VCaP (cell line): ENCODE measurements around the gene SMIM12.
A peak's percentile ranks its signal among the peaks of the same experiment; 100 is the strongest.
"Not testable (repeated sequence)": the region's sequence is repeated elsewhere in the genome, so short reads cannot be mapped to it uniquely, and the experiment has no call there.

Experiments
- H3K27ac ChIP-seq: fragments of 450-650 bp; 2 replicates; pipeline ENCODE4 v1.5.1; 2017
- TF ChIP-seq, protein P1 (sequence below): fragments of 450-650 bp; conservative IDR thresholded peaks from 2 replicates; pipeline ENCODE4 v1.5.1; 2017; ENCODE audit warnings: mild to moderate bottlenecking, moderate library complexity

SMIM12 gene

DNA sequence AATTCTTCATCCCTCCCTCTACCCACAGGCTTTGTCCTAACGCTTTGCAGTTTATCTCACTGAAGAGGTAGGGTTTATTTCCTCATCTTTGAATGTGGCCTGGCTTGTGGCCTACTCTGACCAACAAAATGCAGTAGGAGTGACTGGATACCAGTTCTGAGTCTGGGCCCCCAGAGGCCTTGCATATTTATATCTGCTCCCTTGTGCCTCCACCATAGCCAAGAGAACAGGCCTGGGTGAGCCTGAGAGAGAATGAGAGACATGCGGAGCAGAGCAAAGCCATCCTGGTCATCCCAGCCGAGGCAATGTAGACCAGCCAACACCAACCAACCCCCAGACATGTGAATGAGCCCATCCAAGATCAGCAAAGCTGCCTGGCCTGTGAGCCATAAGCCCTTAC, 30.3 kb downstream of the SMIM12 start:
- H3K27ac ChIP-seq: no peak overlapping the region
- TF ChIP-seq, protein P1, sequence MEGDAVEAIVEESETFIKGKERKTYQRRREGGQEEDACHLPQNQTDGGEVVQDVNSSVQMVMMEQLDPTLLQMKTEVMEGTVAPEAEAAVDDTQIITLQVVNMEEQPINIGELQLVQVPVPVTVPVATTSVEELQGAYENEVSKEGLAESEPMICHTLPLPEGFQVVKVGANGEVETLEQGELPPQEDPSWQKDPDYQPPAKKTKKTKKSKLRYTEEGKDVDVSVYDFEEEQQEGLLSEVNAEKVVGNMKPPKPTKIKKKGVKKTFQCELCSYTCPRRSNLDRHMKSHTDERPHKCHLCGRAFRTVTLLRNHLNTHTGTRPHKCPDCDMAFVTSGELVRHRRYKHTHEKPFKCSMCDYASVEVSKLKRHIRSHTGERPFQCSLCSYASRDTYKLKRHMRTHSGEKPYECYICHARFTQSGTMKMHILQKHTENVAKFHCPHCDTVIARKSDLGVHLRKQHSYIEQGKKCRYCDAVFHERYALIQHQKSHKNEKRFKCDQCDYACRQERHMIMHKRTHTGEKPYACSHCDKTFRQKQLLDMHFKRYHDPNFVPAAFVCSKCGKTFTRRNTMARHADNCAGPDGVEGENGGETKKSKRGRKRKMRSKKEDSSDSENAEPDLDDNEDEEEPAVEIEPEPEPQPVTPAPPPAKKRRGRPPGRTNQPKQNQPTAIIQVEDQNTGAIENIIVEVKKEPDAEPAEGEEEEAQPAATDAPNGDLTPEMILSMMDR: no peak

DNA sequence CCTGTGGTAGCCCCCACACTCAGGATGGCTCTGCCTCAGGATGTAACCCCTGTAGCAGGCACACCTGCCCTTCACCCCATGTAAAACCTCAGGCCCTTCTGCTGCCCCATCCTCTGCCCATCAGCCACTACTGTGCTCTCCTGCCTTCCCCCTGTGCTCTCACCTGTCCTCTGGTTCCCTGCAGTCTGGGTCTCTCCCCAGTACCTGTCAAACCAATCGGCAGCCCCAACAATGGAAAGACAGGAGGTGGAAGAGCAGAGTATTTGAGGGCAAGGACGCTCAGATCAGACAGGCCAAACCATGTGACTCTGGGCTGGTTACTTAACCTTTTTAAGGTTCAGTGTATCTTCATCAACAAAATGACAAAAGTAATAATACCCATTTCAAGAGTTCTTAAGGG, 30.9 kb downstream of the SMIM12 start:
- TF ChIP-seq, protein P1: no peak
- no peak overlapping the region for H3K27ac ChIP-seq

DNA sequence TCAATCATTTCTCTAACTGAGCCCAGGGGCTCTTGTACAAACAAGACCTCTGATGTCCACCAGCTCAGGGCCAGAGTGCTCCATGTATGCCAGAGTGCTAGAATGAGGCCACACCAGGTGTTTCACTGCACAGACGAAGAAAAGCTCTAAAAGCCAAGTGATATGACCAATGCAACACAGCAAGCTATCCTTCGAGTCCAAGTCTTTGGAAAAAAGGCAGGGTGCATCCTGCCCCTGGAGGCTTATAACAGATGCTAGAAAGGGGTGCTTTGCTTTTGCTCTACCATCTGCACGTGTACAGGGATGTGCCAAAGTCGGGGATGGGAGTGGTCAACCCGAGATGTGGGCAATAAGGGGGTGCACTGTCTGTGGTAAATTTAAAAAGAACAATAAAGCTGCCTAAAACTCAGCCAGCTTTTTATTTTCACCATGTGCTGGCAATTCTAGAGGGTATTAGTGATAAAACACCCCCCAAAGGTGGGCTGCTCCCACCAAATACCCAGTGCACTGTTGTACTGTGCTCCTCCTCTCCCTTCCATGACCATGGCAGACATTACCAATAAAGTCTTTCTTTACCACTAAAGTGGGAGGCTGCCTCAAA, 32.1 kb downstream of the SMIM12 start:
- TF ChIP-seq, protein P1: no peak
- H3K27ac ChIP-seq: no peak overlapping the region

DNA sequence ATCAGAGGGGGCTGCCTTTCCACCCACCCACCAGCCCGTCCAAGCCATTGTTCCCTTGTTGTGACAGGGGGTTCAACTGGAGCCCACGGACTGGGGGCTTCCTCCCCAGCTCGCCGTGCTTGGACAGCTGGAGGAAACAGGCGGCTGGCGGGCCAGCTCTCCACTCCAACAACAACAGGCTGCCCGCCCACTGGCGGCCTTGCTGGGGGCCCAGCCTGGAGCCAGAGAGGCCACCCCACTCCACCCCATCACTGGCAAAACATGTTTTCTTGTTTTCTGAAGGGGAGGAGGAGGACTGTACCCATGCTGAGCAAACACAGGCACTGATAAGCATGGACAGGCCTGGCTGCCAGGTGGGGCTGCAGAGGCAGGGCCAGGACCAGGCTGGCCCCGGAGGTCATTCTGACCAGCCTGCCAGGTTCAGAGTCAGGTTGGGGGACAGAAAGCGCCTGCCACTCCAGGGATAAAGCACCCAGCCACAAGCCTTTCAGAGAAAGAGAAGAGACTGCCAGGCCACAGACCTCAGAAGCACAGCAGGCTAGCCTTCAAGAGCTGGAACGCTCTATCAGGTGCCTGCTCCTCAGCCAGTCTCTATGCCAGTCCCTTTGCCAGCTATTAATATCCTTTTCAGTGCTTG, 34.0 kb downstream of the SMIM12 start:
- TF ChIP-seq, protein P1: no peak
- H3K27ac ChIP-seq: peak overlapping the region; percentile 57; the same call in 1 of the 2 replicates

DNA sequence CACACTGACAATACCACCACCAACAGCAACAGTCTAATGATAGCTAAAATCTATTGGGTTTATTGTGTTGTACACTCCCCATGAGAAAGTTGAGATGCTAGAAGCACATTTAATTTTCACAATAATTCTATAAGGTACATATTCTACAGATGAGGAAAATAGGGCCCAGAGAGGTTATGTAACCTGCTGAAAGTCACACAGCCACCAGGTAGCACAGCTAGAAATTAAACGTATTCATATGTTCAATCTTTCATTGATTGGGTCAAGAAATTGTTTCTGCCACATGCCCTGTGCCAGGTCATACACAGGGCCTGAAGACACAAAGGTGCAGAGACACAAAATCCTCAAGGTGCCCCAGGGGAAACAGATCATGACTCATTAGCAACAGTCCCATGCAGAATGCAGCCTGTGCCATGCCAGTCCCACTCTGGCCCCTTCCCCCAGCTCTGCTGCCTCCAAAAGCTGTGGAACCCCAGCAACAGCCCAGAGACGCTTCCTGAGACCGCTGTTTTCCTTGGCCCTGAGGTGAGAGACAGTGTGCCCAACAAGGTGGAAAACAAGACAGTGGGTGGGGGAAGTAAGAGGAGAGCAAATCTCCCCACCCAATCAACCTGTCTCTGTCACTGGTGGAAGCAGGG, 34.6 kb downstream of the SMIM12 start:
- TF ChIP-seq, protein P1: no peak
- peak overlapping the region; percentile 57; the same call in 1 of the 2 replicates for H3K27ac ChIP-seq

DNA sequence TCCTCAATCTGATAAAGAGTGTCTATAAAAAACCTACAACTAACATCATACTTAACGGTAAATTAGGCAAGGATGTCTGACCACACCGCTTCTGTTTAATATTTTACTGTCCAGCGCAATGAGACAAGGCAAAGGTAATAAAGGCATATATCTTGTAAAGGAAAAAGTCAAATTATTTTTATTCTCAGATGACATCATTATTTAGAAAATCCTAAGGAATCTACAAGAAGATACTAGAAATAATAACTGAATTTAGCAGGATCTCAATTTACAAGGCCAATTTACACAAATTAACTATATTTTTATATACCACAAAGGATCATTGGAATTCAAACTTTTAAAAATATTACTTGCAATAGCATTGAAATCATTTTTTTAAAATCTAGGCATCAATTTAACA, 37.3 kb downstream of the SMIM12 start:
- H3K27ac ChIP-seq: no peak overlapping the region
- TF ChIP-seq, protein P1: no peak

DNA sequence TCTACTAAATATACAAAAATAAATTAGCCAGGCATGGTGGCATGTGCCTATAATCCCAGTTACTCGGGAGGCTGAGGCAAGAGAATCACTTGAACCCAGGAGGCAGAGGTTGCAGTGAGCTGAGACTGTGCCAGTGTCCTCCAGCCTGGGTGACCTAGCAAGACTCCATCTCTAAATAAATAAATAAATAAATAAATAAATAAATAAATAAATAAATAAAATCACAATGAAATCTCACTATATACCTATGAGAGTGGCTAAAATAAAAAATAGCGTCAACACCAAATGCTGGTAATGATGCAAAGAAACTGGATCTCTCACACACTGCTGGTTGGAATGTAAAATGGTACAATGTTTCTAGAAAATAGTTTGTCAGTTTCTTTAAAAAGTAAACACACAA, 40.7 kb downstream of the SMIM12 start:
- H3K27ac ChIP-seq: not testable (repeated sequence)

DNA sequence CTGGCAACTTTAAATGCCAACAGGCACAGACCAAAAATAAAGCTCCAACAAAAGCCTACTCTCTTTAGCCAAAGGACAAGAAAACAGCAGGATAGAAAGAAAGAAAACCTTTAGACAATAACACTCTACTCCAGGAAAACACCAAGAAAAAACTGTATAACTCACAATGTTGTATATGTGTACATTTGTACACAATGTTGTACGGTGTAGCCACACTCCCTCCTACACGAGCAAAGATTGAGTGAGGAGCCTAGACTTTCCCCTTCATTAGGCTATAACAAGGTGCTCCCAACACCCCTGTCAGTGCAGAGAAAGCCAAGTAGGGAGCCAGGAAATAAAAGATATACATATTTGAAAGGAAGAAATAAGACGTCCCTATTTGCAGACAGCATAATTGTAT, 42.8 kb downstream of the SMIM12 start:
- TF ChIP-seq, protein P1: no peak

More for the DNA sequence above, 42.8 kb downstream of the SMIM12 start:
- peak overlapping the region; percentile 60 for H3K27ac ChIP-seq
